HEK293T (cell line): ENCODE results near the gene EDC3.
A peak's percentile ranks its signal among the peaks of the same experiment; 100 is the strongest.

Experiments
- CTCF ChIA-PET: fragments of 350-600 bp; formaldehyde crosslinking; extraction: SDS; loops from one replicate; lab custom pipeline; 2021; ENCODE audit warnings: antibody characterized with exemption, inconsistent platforms; lab: Yijun Ruan, JAX
- POLR2A ChIA-PET: fragments of 350-600 bp; formaldehyde crosslinking; extraction: SDS; loops from one replicate; lab custom pipeline; 2020; ENCODE audit warnings: antibody characterized with exemption, inconsistent platforms; lab: Yijun Ruan, JAX
- DNase-seq: peaks from one replicate; pipeline ENCODE4 v3.0.0; 2012; ENCODE audit warnings: mixed read lengths; ENCODE audit errors: extremely low spot score
- ARNT ChIP-seq: fragments of 450-650 bp; IDR thresholded peaks from 2 replicates; pipeline ENCODE4 v1.6.1; 2017; ENCODE audit warnings: mild to moderate bottlenecking
- BHLHE40 ChIP-seq: fragments of 450-650 bp; IDR thresholded peaks from 2 replicates; pipeline ENCODE4 v1.6.1; 2016; ENCODE audit warnings: mild to moderate bottlenecking, moderate library complexity, borderline replicate concordance
- CTBP1 ChIP-seq: fragments of 450-650 bp; IDR thresholded peaks from 2 replicates; pipeline ENCODE4 v1.6.1; 2016; ENCODE audit warnings: borderline replicate concordance
- ELF4 ChIP-seq: fragments of 450-650 bp; IDR thresholded peaks from 2 replicates; pipeline ENCODE4 v1.6.1; 2017; ENCODE audit warnings: antibody characterized with exemption
- FOXA1 ChIP-seq: fragments of 450-650 bp; IDR thresholded peaks from 2 replicates; pipeline ENCODE4 v1.6.1; 2016; ENCODE audit warnings: mild to moderate bottlenecking
- FOXK2 ChIP-seq: fragments of 450-650 bp; IDR thresholded peaks from 2 replicates; pipeline ENCODE4 v1.6.1; 2016; ENCODE audit warnings: mild to moderate bottlenecking
- FOXM1 ChIP-seq: fragments of 450-650 bp; IDR thresholded peaks from 2 replicates; pipeline ENCODE4 v1.6.1; 2017; ENCODE audit warnings: mild to moderate bottlenecking, borderline replicate concordance
- HDGF ChIP-seq: fragments of 450-650 bp; IDR thresholded peaks from 2 replicates; pipeline ENCODE4 v1.6.1; 2017; ENCODE audit warnings: antibody characterized with exemption, borderline replicate concordance
- L3MBTL2 ChIP-seq: fragments of 450-650 bp; conservative IDR thresholded peaks from 2 replicates; pipeline ENCODE4 v1.6.1; 2016; ENCODE audit warnings: mild to moderate bottlenecking
- LEF1 ChIP-seq: fragments of 450-650 bp; IDR thresholded peaks from 2 replicates; pipeline ENCODE4 v1.6.1; 2017; ENCODE audit warnings: mild to moderate bottlenecking, borderline replicate concordance
- NFRKB ChIP-seq: fragments of 450-650 bp; IDR thresholded peaks from 2 replicates; pipeline ENCODE4 v1.6.1; 2016; ENCODE audit warnings: mild to moderate bottlenecking, moderate library complexity
- SP1 ChIP-seq: fragments of 450-650 bp; IDR thresholded peaks from 2 replicates; pipeline ENCODE4 v1.6.1; 2017
- SUZ12 ChIP-seq: fragments of 450-650 bp; IDR thresholded peaks from 2 replicates; pipeline ENCODE4 v1.6.1; 2016; ENCODE audit warnings: mild to moderate bottlenecking
- TARDBP ChIP-seq: fragments of 450-650 bp; IDR thresholded peaks from 2 replicates; pipeline ENCODE4 v1.6.1; 2016
- ZNF384 ChIP-seq: fragments of 450-650 bp; IDR thresholded peaks from 2 replicates; pipeline ENCODE4 v1.6.1; 2016
- TF ChIP-seq, protein P1 (sequence below): fragments of 450-650 bp; IDR thresholded peaks from 2 replicates; pipeline ENCODE4 v1.6.1; 2016

The EDC3 gene

DNA sequence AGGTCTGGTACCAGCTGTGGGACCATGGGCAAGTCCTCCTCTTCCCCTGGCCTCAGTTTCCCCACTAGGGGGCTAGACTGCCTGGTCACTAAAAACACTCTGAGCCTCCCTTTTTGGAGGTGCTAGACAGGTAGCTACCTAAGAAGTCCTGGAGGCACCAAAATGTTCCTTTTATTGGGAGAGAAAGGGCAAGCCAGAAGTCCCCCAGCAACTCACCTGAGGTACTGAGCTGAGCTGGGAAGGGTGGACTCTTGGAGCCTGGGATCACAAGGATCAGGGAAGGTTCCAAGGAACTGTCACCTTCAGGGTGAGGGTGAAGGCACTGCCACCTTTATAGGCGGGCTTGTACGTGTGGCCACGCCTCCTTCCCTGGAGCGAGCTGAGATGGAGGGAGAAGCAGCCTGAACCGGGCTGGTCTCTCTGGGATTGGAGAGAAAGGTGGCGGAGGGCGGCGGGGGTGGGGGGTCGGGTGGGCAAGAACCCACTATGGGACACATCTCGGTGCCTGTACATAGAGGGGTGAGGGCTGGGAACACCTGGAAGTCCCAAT lies 29.5 kb upstream of the EDC3 start, which contains the start of gene CYP1A1:
CYP1A1 (minus strand) TSS at position 304 of the 550 bp plus-strand sequence. CDS start 2,431 bp downstream, outside the sequence.
- peak; percentile 61 for DNase-seq
- ChIA-PET CTCF (interaction anchor here (0.6 to 2.3 kb wide), 7 partner anchors 29 to 200 kb away, joined by 3 to 14 read pairs (median 4); no protein-coding TSS in a partner anchor), POLR2A (interaction anchor here (0.7 to 5.0 kb wide), 6 partner anchors 10 to 179 kb away, joined by 3 to 37 read pairs (median 6); partner anchors contain the start of gene EDC3)
- TF ChIP-seq SP1 (no peak), SUZ12 (no peak), ZNF384 (no peak), ELF4 (no peak), FOXK2 (no peak), ARNT (no peak)
- TF ChIP-seq, protein P1, sequence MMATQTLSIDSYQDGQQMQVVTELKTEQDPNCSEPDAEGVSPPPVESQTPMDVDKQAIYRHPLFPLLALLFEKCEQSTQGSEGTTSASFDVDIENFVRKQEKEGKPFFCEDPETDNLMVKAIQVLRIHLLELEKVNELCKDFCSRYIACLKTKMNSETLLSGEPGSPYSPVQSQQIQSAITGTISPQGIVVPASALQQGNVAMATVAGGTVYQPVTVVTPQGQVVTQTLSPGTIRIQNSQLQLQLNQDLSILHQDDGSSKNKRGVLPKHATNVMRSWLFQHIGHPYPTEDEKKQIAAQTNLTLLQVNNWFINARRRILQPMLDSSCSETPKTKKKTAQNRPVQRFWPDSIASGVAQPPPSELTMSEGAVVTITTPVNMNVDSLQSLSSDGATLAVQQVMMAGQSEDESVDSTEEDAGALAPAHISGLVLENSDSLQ = no peak

DNA sequence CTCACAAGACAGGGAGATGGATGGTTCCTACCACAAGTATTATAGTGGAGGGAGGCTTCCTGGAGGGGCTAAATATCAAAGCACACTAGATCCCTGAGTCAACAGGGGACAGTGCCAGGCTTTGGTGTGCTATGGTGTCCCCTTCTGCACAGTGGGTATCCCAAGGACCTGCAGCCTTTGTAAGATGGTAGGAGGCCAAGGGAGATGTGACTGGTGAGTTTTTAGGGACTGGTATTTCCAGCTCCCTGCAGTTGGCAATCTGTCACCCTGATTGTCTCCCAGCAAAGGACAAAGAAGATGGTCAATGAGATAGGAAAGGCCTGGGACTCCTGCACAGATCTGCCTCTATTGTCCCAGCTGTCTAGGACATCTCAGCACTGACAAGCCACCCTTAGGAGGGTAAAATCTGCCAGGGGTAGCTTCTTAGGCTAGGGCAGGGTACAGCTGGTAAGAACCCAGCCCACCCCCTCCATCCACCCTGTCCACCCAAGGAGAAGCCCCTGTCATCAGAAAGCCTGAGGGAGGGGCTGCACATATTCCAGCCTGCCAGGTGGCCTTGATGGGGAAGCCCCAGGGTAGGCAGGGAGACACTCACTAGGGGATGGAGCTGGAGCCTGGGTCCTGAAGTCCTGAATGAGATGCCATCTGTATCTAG lies 28.9 kb upstream of the EDC3 start:
- TF ChIP-seq BHLHE40 (no peak), ZNF384 (no peak), FOXM1 (no peak), TARDBP (no peak), L3MBTL2 (no peak), HDGF (no peak)
- POLR2A ChIA-PET = interaction anchor here (0.7 to 5.0 kb wide), 5 partner anchors 10 to 179 kb away, joined by 3 to 37 read pairs (median 6); partner anchors contain the start of gene EDC3
- CTCF ChIA-PET = interaction anchor here (0.6 to 2.3 kb wide), 6 partner anchors 30 to 201 kb away, joined by 3 to 14 read pairs (median 4); no protein-coding TSS in a partner anchor
- no peak for DNase-seq

DNA sequence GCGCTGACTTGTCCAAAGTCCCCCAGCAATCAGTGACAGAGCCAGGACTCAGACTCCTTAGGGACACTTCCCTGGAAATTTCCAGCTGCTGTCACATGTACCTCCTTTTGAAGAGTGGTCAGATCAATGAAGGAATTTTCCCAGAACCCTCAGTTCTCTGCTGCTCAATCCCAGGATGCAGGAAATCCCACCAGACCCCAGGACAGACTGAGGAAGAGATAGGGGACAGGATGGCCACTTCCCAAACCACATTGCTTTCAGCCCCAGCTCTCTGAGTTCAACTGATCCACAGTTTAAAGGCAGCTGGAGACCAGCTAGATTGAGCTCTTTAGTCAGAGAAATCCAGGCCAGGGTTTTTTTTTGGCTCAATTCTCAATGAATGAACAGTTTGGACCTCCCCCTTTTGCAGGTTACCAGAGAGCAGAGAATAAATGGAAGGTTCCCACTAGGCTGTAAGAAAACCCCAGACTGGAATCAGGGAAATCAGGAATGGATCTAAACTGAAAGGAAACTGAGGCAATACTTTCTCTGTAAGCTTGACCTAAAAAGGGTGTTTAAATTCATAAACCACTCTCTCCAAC lies 28.0 kb upstream of the EDC3 start:
- no peak for TF ChIP-seq ELF4
- TF ChIP-seq FOXM1 = peak; percentile 80; the same call in 1 of the 2 replicates
- CTCF ChIA-PET = interaction anchor here (1.1 to 2.3 kb wide), 2 partner anchors 45 to 89 kb away, joined by 4 to 14 read pairs; no protein-coding TSS in a partner anchor
- POLR2A ChIA-PET = interaction anchor here (5.0 kb wide), 1 partner anchor 36 kb away, joined by 37 read pairs; no protein-coding TSS in a partner anchor
- DNase-seq = peak; percentile 72

DNA sequence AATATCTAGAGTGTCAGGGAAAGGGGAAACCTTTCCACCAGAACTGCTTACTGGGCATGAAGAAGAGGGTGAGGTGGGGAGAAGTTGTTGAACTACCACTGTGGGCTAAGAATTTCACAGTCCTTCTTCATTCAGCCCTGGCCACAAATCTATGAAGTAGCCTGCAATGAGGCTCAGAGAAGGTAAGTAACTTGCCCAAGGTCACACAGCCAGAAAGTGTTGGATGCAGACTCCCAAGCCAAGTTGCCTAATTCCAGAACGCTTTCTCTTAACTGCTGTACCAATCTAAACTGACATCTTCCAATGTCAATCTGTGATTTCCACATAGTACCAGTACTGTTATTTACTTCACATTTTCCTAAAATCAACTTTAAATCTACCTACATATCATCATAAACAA lies 27.4 kb upstream of the EDC3 start:
- DNase-seq = no peak
- ChIA-PET CTCF (no interaction called here), POLR2A (interaction anchor here (5.0 kb wide), 1 partner anchor 36 kb away, joined by 37 read pairs; no protein-coding TSS in a partner anchor)
- TF ChIP-seq NFRKB (no peak), BHLHE40 (no peak), FOXK2 (no peak), SP1 (no peak), FOXA1 (no peak), L3MBTL2 (no peak), HDGF (no peak), ZNF384 (no peak), FOXM1 (no peak), ARNT (no peak), LEF1 (no peak), CTBP1 (no peak), SUZ12 (no peak), ELF4 (no peak), TARDBP (no peak)
- TF ChIP-seq, protein P1 = no peak

DNA sequence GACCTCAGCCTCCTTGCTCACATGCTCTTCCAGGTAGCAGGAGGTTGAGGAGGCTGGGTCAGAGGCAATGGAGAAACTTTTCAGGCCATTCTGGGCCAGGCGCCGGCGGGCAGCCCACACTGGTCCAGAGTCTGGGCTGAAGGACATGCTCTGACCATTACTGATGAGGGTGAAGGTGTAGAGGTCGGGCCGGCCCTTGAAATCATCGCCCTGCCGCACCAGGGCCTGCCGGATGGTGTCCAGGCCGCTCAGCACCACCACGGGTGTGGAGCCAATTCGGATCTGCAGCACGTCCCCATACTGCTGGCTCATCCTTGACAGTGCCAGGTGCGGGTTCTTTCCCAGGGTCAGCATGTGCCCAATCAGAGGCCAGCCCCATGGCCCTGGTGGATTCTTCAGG lies 26.8 kb upstream of the EDC3 start:
- ChIA-PET POLR2A (interaction anchor here (1.7 kb wide), 1 partner anchor 27 kb away, joined by 6 read pairs; the partner anchor contains the start of gene EDC3), CTCF (no interaction called here)
- TF ChIP-seq NFRKB = no peak
- no peak for TF ChIP-seq ARNT
- no peak for TF ChIP-seq ZNF384
- no peak for TF ChIP-seq FOXK2
- TF ChIP-seq SUZ12 = no peak
- no peak for TF ChIP-seq HDGF
- TF ChIP-seq, protein P1 = no peak
- TF ChIP-seq BHLHE40 = no peak
- TF ChIP-seq TARDBP = no peak
- no peak for TF ChIP-seq ELF4
- TF ChIP-seq CTBP1 = no peak
- no peak for TF ChIP-seq LEF1
- TF ChIP-seq FOXM1 = no peak
- TF ChIP-seq L3MBTL2 = no peak
- TF ChIP-seq SP1 = no peak
- TF ChIP-seq FOXA1 = no peak
- DNase-seq = no peak

DNA sequence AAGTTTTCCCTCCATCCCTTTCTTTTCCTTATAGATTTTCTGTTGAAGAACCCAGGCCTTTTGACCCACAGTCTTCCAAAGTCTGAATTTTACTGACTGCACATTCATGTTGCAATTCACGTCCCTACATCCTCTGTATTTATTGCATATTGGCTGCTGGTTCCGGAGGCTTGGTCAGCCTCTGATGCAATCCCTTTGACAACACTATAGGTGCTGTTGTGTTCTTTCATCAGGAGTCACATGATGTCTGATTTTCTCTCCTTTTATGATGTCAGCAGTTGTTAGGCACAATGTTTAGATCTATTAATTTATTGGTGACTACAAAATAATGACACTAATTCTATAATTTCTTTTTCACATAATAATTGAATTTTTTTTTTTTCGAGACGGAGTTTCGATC lies 20.8 kb upstream of the EDC3 start:
- TF ChIP-seq FOXM1 (no peak), ARNT (no peak), FOXA1 (no peak), CTBP1 (no peak), NFRKB (no peak), ZNF384 (no peak), FOXK2 (no peak), SUZ12 (no peak), L3MBTL2 (no peak), TARDBP (no peak), LEF1 (no peak)
- TF ChIP-seq, protein P1 = no peak
- ChIA-PET POLR2A (interaction anchor here (0.6 kb wide), 1 partner anchor 18 kb away, joined by 3 read pairs; no protein-coding TSS in a partner anchor), CTCF (no interaction called here)
- no peak for DNase-seq
